ENCODE results near the gene ESR1.

- TF ChIP-seq SUZ12 (IDR thresholded peaks at IDR 0.05; ENCODE audit: extremely low read depth, insufficient read depth, insufficient read length) (no peak), YY1 (IDR thresholded peaks at IDR 0.05; ENCODE audit: insufficient read depth, insufficient read length) (no peak)
Observed at GRCh38 chr6:152057832-152058498, 250.5 kb downstream of the ESR1 start.
